HG03103 (cell line): ENCODE data around the gene COMMD7.

Experiments used
- ATAC-seq: cut with Tn5 transposase; IDR thresholded peaks from one replicate; pipeline ENCODE4 v1.9.1; 2021; ENCODE audit warnings: low read depth; ENCODE audit not compliant: unreplicated experiment

The COMMD7 gene

GRCh38 chr20:32652739-32653526 is 90.3 kb downstream of the COMMD7 start:
- ATAC-seq: no peak
